Osteocyte (in vitro differentiated cells): ENCODE results near the gene INTS14. TPM values are rescaled to one million over a fixed set of nuclear protein-coding genes. Genes with fewer than 3 reads are reported as not detected.
A peak's percentile ranks its signal among the peaks of the same experiment; 100 is the strongest.

ENCODE experiments used
- DNase-seq: peaks from one replicate; pipeline ENCODE4 v3.0.0; 2021; ENCODE audit warnings: mixed read lengths; ENCODE audit not compliant: unreplicated experiment; ENCODE audit errors: extremely low spot score
- H3K27ac Mint-ChIP-seq: one replicate; pipeline ENCODE4 v1.8.0; 2021; ENCODE audit warnings: mild to moderate bottlenecking, mixed read lengths; ENCODE audit not compliant: unreplicated experiment
- H3K27me3 Mint-ChIP-seq: one replicate; pipeline ENCODE4 v1.8.0; 2021; ENCODE audit warnings: mixed read lengths; ENCODE audit not compliant: unreplicated experiment
- H3K36me3 Mint-ChIP-seq: one replicate; pipeline ENCODE4 v1.8.0; 2021; ENCODE audit warnings: mixed read lengths; ENCODE audit not compliant: unreplicated experiment
- H3K4me1 Mint-ChIP-seq: one replicate; pipeline ENCODE4 v1.8.0; 2021; ENCODE audit warnings: mixed read lengths; ENCODE audit not compliant: unreplicated experiment
- H3K4me3 Mint-ChIP-seq: one replicate; pipeline ENCODE4 v1.8.0; 2021; ENCODE audit warnings: mild to moderate bottlenecking, moderate library complexity, mixed read lengths; ENCODE audit not compliant: unreplicated experiment
- H3K9me3 Mint-ChIP-seq: one replicate; pipeline ENCODE4 v1.8.0; 2021; ENCODE audit warnings: mixed read lengths; ENCODE audit not compliant: unreplicated experiment
- long read RNA-seq: library from polyadenylated mRNA; unstranded; transcript quantifications from one replicate; pipeline ENCODE4 v2.0.0, GENCODE V29; 2021
- total RNA-seq: library from RNA; stranded (reverse); gene quantifications from 2 replicates; pipeline ENCODE4 v1.2.1, GENCODE V29; 2021
- TF ChIP-seq, protein P1 (sequence below): fragments of 200-600 bp; sonication (generic); IDR thresholded peaks from 2 replicates; pipeline ENCODE4 v1.5.0; 2021; ENCODE audit warnings: antibody characterized with exemption, mild to moderate bottlenecking, moderate library complexity

INTS14 gene
- 33.6 and 33.9 TPM in 2 replicates for total RNA-seq
- long read RNA-seq, transcript INTS14-201 (12 exons, 2,393 nt), result major isoform, 122 of 227 reads
- long read RNA-seq, transcript INTS14-217 (12 exons, 2,615 nt), result minor isoform, 34 of 227 reads
- long read RNA-seq, transcript INTS14-202 (11 exons, 1,741 nt), result minor isoform, 6 of 227 reads
- long read RNA-seq, transcript INTS14-203 (12 exons, 1,980 nt), result minor isoform, 12 of 227 reads
- long read RNA-seq, partial matches to known transcripts, result 9 of 227 reads
- long read RNA-seq, other reads (novel, unspliced or antisense), result 40 of 227 reads

DNA sequence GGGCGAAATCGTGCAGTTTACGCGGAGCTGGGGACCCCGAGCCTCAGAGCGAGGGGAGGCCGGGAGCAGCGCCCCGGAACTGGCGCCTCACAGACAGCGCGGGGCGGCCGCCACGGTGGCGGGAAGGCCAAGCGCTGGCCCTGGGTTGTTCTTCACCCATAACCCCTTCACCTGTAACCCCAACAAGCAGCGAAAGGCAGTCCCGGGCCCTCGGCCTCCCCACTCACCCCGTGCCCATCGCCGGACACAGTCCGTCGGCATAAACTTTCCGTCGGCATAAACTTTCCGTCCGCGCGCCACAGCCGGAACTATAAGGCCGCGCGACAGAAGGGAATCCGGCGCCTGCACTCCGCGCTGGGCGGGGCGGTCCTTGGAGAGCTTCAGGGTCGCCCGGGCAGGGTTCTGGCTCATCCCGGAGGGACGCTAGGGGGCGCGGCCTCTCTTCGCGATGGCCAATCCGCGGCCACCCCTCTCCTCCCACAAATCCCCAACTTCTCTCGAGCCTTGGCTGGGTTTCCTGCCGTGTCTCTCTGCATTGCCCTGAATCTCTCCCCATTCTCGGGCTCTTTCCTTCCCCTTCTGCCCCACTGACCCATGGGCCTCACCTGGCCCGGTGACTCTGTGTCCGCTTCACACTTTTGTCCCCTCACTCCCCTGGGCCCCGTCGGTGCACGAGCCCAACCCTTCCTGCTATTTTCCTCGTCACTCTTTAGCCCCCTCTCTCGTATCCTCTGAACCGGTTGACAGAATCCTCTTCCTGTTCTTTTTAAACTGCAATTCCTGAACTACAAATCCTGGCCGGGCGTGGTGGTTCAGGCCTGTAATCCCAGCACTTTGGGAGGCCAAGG, at the start of gene INTS14:
Gene INTS14, minus strand, starts transcription at position 261 of the 848 bp plus-strand sequence. CDS start 3,751 bp downstream, outside the sequence.
- no peaks in the 10 kb centered on the region for H3K27me3 Mint-ChIP-seq
- H3K36me3 Mint-ChIP-seq, result peaks cover 3% of the 10 kb centered on the region
- TF ChIP-seq, protein P1, sequence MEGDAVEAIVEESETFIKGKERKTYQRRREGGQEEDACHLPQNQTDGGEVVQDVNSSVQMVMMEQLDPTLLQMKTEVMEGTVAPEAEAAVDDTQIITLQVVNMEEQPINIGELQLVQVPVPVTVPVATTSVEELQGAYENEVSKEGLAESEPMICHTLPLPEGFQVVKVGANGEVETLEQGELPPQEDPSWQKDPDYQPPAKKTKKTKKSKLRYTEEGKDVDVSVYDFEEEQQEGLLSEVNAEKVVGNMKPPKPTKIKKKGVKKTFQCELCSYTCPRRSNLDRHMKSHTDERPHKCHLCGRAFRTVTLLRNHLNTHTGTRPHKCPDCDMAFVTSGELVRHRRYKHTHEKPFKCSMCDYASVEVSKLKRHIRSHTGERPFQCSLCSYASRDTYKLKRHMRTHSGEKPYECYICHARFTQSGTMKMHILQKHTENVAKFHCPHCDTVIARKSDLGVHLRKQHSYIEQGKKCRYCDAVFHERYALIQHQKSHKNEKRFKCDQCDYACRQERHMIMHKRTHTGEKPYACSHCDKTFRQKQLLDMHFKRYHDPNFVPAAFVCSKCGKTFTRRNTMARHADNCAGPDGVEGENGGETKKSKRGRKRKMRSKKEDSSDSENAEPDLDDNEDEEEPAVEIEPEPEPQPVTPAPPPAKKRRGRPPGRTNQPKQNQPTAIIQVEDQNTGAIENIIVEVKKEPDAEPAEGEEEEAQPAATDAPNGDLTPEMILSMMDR, result peak; percentile 73
- no peaks in the 10 kb centered on the region for H3K9me3 Mint-ChIP-seq
- peak; percentile 99 for DNase-seq
- H3K4me3 Mint-ChIP-seq, result peak within 1 kb of the TSS; percentile 97
- H3K4me1 Mint-ChIP-seq, result peaks cover 22% of the 10 kb centered on the region
- H3K27ac Mint-ChIP-seq, result peak within 1 kb of the TSS; percentile 99

DNA sequence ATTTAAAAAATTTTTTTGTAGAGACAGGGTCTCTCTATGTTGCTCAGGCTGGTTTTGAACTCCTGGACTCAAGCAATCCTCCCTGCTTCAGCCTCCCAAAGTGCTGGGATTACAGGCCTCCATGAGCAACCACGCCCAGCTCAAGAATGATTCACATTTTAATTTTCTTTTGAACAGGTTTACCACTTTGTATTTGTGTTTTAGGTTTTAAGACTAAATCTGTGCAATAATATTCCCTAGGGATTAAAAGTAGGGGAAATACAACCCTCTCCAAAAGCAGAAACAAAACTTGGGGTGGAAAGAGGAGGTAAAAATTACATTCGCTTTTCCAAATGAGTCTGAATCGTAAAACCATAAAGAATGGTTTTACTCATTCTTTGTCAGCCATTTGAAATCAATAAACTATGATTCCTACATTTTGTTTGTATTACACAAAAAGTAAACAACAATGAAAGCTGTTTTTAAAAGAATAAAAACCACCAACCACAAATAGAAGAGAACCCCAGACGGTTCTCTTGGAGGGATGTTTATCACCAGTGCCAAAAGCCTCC, 48.6 kb upstream of the INTS14 start:
- TF ChIP-seq, protein P1, result no peak
- no peak for DNase-seq
- Mint-ChIP-seq H3K9me3 (no peaks in the 10 kb centered on the region), H3K4me1 (peaks cover 8% of the 10 kb centered on the region), H3K27ac (no peak overlapping the region), H3K4me3 (no peak overlapping the region), H3K36me3 (peaks cover 25% of the 10 kb centered on the region), H3K27me3 (no peaks in the 10 kb centered on the region)

DNA sequence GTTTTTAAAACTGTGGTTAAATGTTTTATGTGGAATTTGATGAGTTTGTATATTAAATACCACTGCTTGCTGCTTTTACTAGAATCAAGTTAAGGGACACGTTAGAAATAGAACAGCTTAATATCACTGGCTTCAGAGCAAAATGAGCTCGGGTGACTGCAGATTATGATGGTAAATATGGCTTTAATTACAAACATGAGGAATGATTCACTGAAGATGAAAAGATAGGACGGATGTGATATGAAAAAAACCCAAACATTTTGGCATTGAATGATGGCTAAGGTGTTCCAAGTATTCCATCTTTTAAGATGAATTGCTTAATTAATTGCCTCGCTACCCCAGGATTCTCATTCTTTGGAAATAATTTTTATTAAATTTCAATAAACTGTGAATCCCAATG, 44.5 kb upstream of the INTS14 start:
- no peaks in the 10 kb centered on the region for H3K27me3 Mint-ChIP-seq
- H3K4me1 Mint-ChIP-seq, result peaks cover 22% of the 10 kb centered on the region
- DNase-seq, result no peak
- H3K27ac Mint-ChIP-seq, result no peak overlapping the region
- no peak overlapping the region for H3K4me3 Mint-ChIP-seq
- peaks cover 24% of the 10 kb centered on the region for H3K36me3 Mint-ChIP-seq
- no peaks in the 10 kb centered on the region for H3K9me3 Mint-ChIP-seq
- TF ChIP-seq, protein P1, result no peak

DNA sequence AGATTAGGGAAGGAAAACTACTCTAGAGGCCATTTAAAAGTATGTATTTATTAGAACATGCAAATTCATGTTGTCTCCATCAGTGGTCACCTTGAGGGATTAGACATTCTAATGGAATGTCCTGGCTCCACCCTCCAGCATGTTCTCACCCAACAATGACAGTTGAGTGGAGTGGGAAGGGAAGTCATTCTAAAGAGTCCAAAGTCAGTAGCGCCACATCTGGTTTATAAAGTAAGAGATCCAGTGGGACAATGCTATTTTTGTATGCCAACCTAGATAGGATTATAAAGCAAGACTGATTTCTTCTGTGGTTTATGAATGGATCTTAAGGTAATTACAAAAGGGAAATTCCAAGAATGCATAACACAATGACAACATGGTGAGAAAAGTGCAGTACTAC, 44.1 kb upstream of the INTS14 start:
- no peaks in the 10 kb centered on the region for H3K9me3 Mint-ChIP-seq
- H3K27me3 Mint-ChIP-seq, result no peaks in the 10 kb centered on the region
- TF ChIP-seq, protein P1, result no peak
- no peak overlapping the region for H3K27ac Mint-ChIP-seq
- no peak for DNase-seq
- peaks cover 22% of the 10 kb centered on the region for H3K4me1 Mint-ChIP-seq
- peaks cover 27% of the 10 kb centered on the region for H3K36me3 Mint-ChIP-seq
- H3K4me3 Mint-ChIP-seq, result no peak overlapping the region
